ENCODE results near the gene MLIP. TPM values are rescaled to one million over a fixed set of nuclear protein-coding genes. Genes with fewer than 3 reads are reported as not detected.

Gene MLIP
- total RNA-seq, 2 experiments from 2014 or later = not detected

GRCh38 chr6:54267798-54268197, 156.6 kb downstream of the MLIP start:
- Histone ChIP-seq H3K4me2 (ENCODE audit: low read length) (no peak overlapping the region), H3K9me2 (ENCODE audit: insufficient read depth, low read length) (no peaks in the 10 kb centered on the region), H4K20me1 (ENCODE audit: insufficient read depth, low read length) (no peaks in the 10 kb centered on the region), H3K27ac (ENCODE audit: low read depth, low read length, poor library complexity, severe bottlenecking) (no peak overlapping the region), H2AFZ (ENCODE audit: low read length) (no peak overlapping the region), H3K79me2 (ENCODE audit: insufficient read depth, low read depth, low read length) (no peaks in the 10 kb centered on the region), H3K4me1 (ENCODE audit: insufficient read depth, low read length, poor library complexity, severe bottlenecking) (no peaks in the 10 kb centered on the region), H3K36me3 (ENCODE audit: insufficient read depth, low read length) (no peaks in the 10 kb centered on the region), H3K9me3 (ENCODE audit: low read length) (no peaks in the 10 kb centered on the region), H3K4me3 (ENCODE audit: low read depth, low read length, poor library complexity, severe bottlenecking) (no peak overlapping the region)
- CTCF ChIA-PET (ENCODE audit: unreplicated experiment) = no interaction called here
- intact Hi-C loops (cut with micrococcal nuclease; ENCODE audit: unreplicated experiment) = no loop called here
- TF ChIP-seq CTCF (conservative IDR thresholded peaks at IDR 0.05; ENCODE audit: low read length) = peak; percentile 74
- TF ChIP-seq EZH2phosphoT487 (IDR thresholded peaks at IDR 0.05; ENCODE audit: borderline replicate concordance, low read depth, low read length) = no peak
- no TSS peak for BruUV-seq (replicated peaks)
- POLR2A ChIA-PET = no interaction called here
- peak; percentile 26 for DNase-seq (ENCODE audit: low spot score)

- TF ChIP-seq EZH2phosphoT487 (IDR thresholded peaks at IDR 0.05; ENCODE audit: borderline replicate concordance, low read depth, low read length) (no peak), CTCF (conservative IDR thresholded peaks at IDR 0.05; ENCODE audit: low read length) (no peak)
- DNase-seq (ENCODE audit: low spot score) = no peak
- Histone ChIP-seq H3K4me1 (ENCODE audit: insufficient read depth, low read length, poor library complexity, severe bottlenecking) (no peaks in the 10 kb centered on the region), H3K36me3 (ENCODE audit: insufficient read depth, low read length) (no peaks in the 10 kb centered on the region), H3K9me3 (ENCODE audit: low read length) (no peaks in the 10 kb centered on the region), H2AFZ (ENCODE audit: low read length) (no peak overlapping the region), H3K4me2 (ENCODE audit: low read length) (no peak overlapping the region), H3K4me3 (ENCODE audit: low read depth, low read length, poor library complexity, severe bottlenecking) (no peak overlapping the region), H3K27ac (ENCODE audit: low read depth, low read length, poor library complexity, severe bottlenecking) (no peak overlapping the region), H4K20me1 (ENCODE audit: insufficient read depth, low read length) (no peaks in the 10 kb centered on the region), H3K79me2 (ENCODE audit: insufficient read depth, low read depth, low read length) (no peaks in the 10 kb centered on the region), H3K9me2 (ENCODE audit: insufficient read depth, low read length) (no peaks in the 10 kb centered on the region)
- no TSS peak for BruUV-seq (replicated peaks)
- intact Hi-C loops (cut with micrococcal nuclease; ENCODE audit: unreplicated experiment) = no loop called here
- ChIA-PET POLR2A (no interaction called here), CTCF (ENCODE audit: unreplicated experiment) (no interaction called here)
These were observed 162.1 kb downstream of the MLIP start for GRCh38 chr6:54273214-54273820.

DNA sequence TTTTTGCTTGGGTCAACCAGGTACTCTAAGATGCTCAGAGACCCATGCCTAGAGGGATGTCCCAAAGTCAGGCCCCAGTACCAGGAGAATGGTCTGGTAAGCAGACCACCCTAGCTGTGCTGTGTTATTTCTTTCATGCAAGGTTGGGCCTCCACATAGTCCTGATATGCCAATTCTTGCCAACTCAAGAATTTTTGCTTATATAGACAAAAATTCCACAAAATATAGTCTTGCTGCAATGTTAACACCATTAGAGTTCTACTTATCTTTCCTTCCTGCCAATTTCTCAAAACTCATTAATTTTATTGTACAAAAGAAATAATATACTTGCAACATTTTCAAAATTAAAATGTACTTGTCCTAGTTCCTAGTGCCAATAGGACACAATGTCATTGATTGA, 163.1 kb downstream of the MLIP start:
- TF ChIP-seq CTCF (conservative IDR thresholded peaks at IDR 0.05; ENCODE audit: low read length) (no peak), EZH2phosphoT487 (IDR thresholded peaks at IDR 0.05; ENCODE audit: borderline replicate concordance, low read depth, low read length) (no peak)
- H3K4me3 ChIP-seq (ENCODE audit: low read depth, low read length, poor library complexity, severe bottlenecking) = no peak overlapping the region
- no TSS peak for BruUV-seq (replicated peaks)
- intact Hi-C loops (cut with micrococcal nuclease; ENCODE audit: unreplicated experiment) = no loop called here
- no peak for DNase-seq (ENCODE audit: low spot score)
- no peaks in the 10 kb centered on the region for H3K36me3 ChIP-seq (ENCODE audit: insufficient read depth, low read length)
- H4K20me1 ChIP-seq (ENCODE audit: insufficient read depth, low read length) = no peaks in the 10 kb centered on the region
- ChIA-PET CTCF (ENCODE audit: unreplicated experiment) (no interaction called here), POLR2A (no interaction called here)
- no peaks in the 10 kb centered on the region for H3K9me2 ChIP-seq (ENCODE audit: insufficient read depth, low read length)
- H3K4me2 ChIP-seq (ENCODE audit: low read length) = no peak overlapping the region
- H3K27ac ChIP-seq (ENCODE audit: low read depth, low read length, poor library complexity, severe bottlenecking) = no peak overlapping the region
- no peaks in the 10 kb centered on the region for H3K79me2 ChIP-seq (ENCODE audit: insufficient read depth, low read depth, low read length)
- H3K4me1 ChIP-seq (ENCODE audit: insufficient read depth, low read length, poor library complexity, severe bottlenecking) = no peaks in the 10 kb centered on the region
- H3K9me3 ChIP-seq (ENCODE audit: low read length) = no peaks in the 10 kb centered on the region
- no peak overlapping the region for H2AFZ ChIP-seq (ENCODE audit: low read length)
